H1 (cell line): ENCODE data around the gene CCDC127. TPM values are rescaled to one million over a fixed set of nuclear protein-coding genes. Genes with fewer than 3 reads are reported as not detected.
A peak's percentile ranks its signal among the peaks of the same experiment; 100 is the strongest.

Experiments
- CTCF ChIA-PET: fragments of 300-600 bp; sonication (Branson Sonifier 250); formaldehyde crosslinking; loops from one replicate; lab custom pipeline; 2021; ENCODE audit not compliant: partially characterized antibody; lab: Charles Lee
- POLR2A ChIA-PET: fragments of 300-600 bp; sonication (Branson Sonifier 250); formaldehyde crosslinking; loops from one replicate; lab custom pipeline; 2021; ENCODE audit warnings: inconsistent platforms; ENCODE audit not compliant: partially characterized antibody; lab: Charles Lee
- DNase-seq, 2 experiments: peaks; one replicate each; pipeline versions ENCODE4 v3.0.0 to v3.0.0-alpha.2; 2010 to 2022; ENCODE audit warnings: low spot score in 2 of 2, low read depth in 1 of 2, mixed read lengths in 1 of 2
- FAIRE-seq: peaks from 2 replicates; lab custom pipeline; 2011; peaks lifted over from hg19 to GRCh38; lab: Jason Lieb, UNC
- H2AFZ ChIP-seq: 2 replicates; pipeline ENCODE4 v1.8.1; 2012; ENCODE audit warnings: low read length, inconsistent platforms
- H2AK5ac ChIP-seq: 2 replicates; pipeline ENCODE4 v1.6.1; 2013; ENCODE audit warnings: low read depth, low read length
- H2BK120ac ChIP-seq: replicated peaks from 2 replicates; pipeline ENCODE3; 2013; ENCODE audit warnings: low read depth, low read length, inconsistent platforms
- H2BK12ac ChIP-seq: 2 replicates; pipeline ENCODE4 v1.6.1; 2013; ENCODE audit warnings: low read depth, low read length
- H2BK15ac ChIP-seq: 2 replicates; pipeline ENCODE4 v1.6.1; 2013; ENCODE audit warnings: low read length
- H2BK20ac ChIP-seq: 2 replicates; pipeline ENCODE4 v1.6.1; 2013; ENCODE audit warnings: low read length
- H2BK5ac ChIP-seq: 2 replicates; pipeline ENCODE4 v1.6.1; 2013; ENCODE audit warnings: low read depth, low read length
- H3K14ac ChIP-seq: 2 replicates; pipeline ENCODE4 v1.6.1; 2013; ENCODE audit warnings: inconsistent platforms; ENCODE audit not compliant: insufficient read length
- H3K18ac ChIP-seq: 2 replicates; pipeline ENCODE4 v1.6.1; 2013; ENCODE audit warnings: low read length; ENCODE audit errors: extremely low read depth
- H3K23ac ChIP-seq: 2 replicates; pipeline ENCODE4 v1.6.1; 2013; ENCODE audit warnings: inconsistent platforms; ENCODE audit not compliant: insufficient read length
- H3K23me2 ChIP-seq: 2 replicates; pipeline ENCODE4 v1.6.1; 2013; ENCODE audit warnings: low read depth, low read length
- H3K27ac ChIP-seq: 2 replicates; pipeline ENCODE4 v1.6.1; 2011; ENCODE audit warnings: low read depth, low read length, inconsistent platforms
- H3K27me3 ChIP-seq, 4 experiments: replicated peaks in 1 of 4; 1 replicate in 1 of 4; 2 replicates in 3 of 4; pipeline versions ENCODE4 v1.6.1 to v1.8.1; 2011 to 2013; ENCODE audit warnings: low read length in 3 of 4, mild to moderate bottlenecking in 3 of 4, inconsistent platforms in 2 of 4, mixed read lengths in 2 of 4, moderate library complexity in 1 of 4; ENCODE audit not compliant: control insufficient read depth in 3 of 4, insufficient read depth in 3 of 4; ENCODE audit errors: extremely low read depth in 1 of 4
- H3K36me3 ChIP-seq, 4 experiments: 2 replicates each; pipeline versions ENCODE4 v1.6.1 to v1.8.1; 2011 to 2013; ENCODE audit warnings: mild to moderate bottlenecking in 4 of 4, low read length in 3 of 4, moderate library complexity in 2 of 4, control low read depth in 1 of 4, inconsistent platforms in 1 of 4; ENCODE audit not compliant: insufficient read depth in 4 of 4, control insufficient read depth in 2 of 4
- H3K4ac ChIP-seq: replicated peaks from 2 replicates; pipeline ENCODE3; 2013; ENCODE audit warnings: low read length, low read depth, mixed read lengths, inconsistent platforms; ENCODE audit not compliant: insufficient read length
- H3K4me1 ChIP-seq, 4 experiments: replicated peaks in 1 of 4; 1 replicate in 1 of 4; 2 replicates in 3 of 4; pipeline versions ENCODE4 v1.6.1 to v1.8.1; 2011 to 2013; ENCODE audit warnings: low read length in 3 of 4, inconsistent platforms in 2 of 4, mixed read lengths in 1 of 4; ENCODE audit not compliant: insufficient read depth in 4 of 4, control insufficient read depth in 3 of 4
- H3K4me2 ChIP-seq, 2 experiments: 2 replicates each; pipeline versions ENCODE4 v1.6.1 to v1.8.1; 2011 to 2013; ENCODE audit warnings: low read depth in 2 of 2, low read length in 2 of 2, control low read depth in 1 of 2, inconsistent platforms in 1 of 2, mild to moderate bottlenecking in 1 of 2; ENCODE audit not compliant: insufficient read depth in 1 of 2
- H3K4me3 ChIP-seq, 4 experiments: fragments of 200-600, 300-600 bp in 1 of 4; sonication (generic), shearing (Covaris generic), sonication (Bioruptor Twin) in 1 of 4; 2 replicates each; pipeline versions ENCODE4 v1.5.1 to v1.8.1; 2011 to 2016; ENCODE audit warnings: low read length in 4 of 4, low read depth in 3 of 4, control low read depth in 2 of 4, inconsistent platforms in 2 of 4, mild to moderate bottlenecking in 2 of 4, mixed read lengths in 1 of 4, moderate library complexity in 1 of 4; ENCODE audit not compliant: insufficient read depth in 2 of 4; ENCODE audit errors: extremely low read depth in 1 of 4
- H3K56ac ChIP-seq: replicated peaks from 2 replicates; pipeline ENCODE3; 2013; ENCODE audit warnings: low read depth, mild to moderate bottlenecking, mixed read lengths, low read length, inconsistent platforms; ENCODE audit not compliant: insufficient read length
- H3K79me1 ChIP-seq: 2 replicates; pipeline ENCODE4 v1.6.1; 2013; ENCODE audit warnings: low read depth, low read length, control low read depth
- H3K79me2 ChIP-seq, 2 experiments: 2 replicates each; pipeline versions ENCODE4 v1.6.1 to v1.8.1; 2012 to 2013; ENCODE audit warnings: low read length in 2 of 2, mild to moderate bottlenecking in 2 of 2, inconsistent platforms in 1 of 2; ENCODE audit not compliant: insufficient read depth in 2 of 2, control insufficient read depth in 1 of 2
- H3K9ac ChIP-seq, 4 experiments: replicated peaks in 1 of 4; 1 replicate in 1 of 4; 2 replicates in 3 of 4; pipeline versions ENCODE4 v1.6.1 to v1.8.1; 2011 to 2013; ENCODE audit warnings: low read depth in 3 of 4, low read length in 3 of 4, control low read depth in 2 of 4, mild to moderate bottlenecking in 2 of 4, moderate library complexity in 2 of 4, inconsistent platforms in 1 of 4; ENCODE audit errors: extremely low read depth in 1 of 4
- H3K9me3 ChIP-seq, 2 experiments: 2 replicates each; pipeline versions ENCODE4 v1.6.1 to v1.8.1; 2012 to 2013; ENCODE audit warnings: mild to moderate bottlenecking in 2 of 2, moderate library complexity in 2 of 2, control low read depth in 1 of 2, inconsistent platforms in 1 of 2, low read depth in 1 of 2, low read length in 1 of 2, mixed read lengths in 1 of 2; ENCODE audit not compliant: insufficient read depth in 2 of 2
- H4K20me1 ChIP-seq, 2 experiments: replicated peaks in 1 of 2; 2 replicates each; pipeline versions ENCODE3 to v1.8.1; 2011 to 2013; ENCODE audit warnings: inconsistent platforms in 2 of 2, low read length in 2 of 2, mild to moderate bottlenecking in 1 of 2; ENCODE audit not compliant: insufficient read depth in 2 of 2, control insufficient read depth in 1 of 2
- H4K5ac ChIP-seq: 2 replicates; pipeline ENCODE4 v1.6.1; 2013; ENCODE audit warnings: low read length, low read depth, mixed read lengths, inconsistent platforms; ENCODE audit not compliant: insufficient read length
- H4K8ac ChIP-seq: 2 replicates; pipeline ENCODE4 v1.8.0; 2013; ENCODE audit warnings: mild to moderate bottlenecking, moderate library complexity, low read length, inconsistent platforms; ENCODE audit not compliant: insufficient read depth; ENCODE audit errors: extremely low read depth
- H4K91ac ChIP-seq: replicated peaks from 2 replicates; pipeline ENCODE3; 2013; ENCODE audit warnings: low read length, mixed read lengths, inconsistent platforms; ENCODE audit not compliant: insufficient read length
- MAFK ChIP-seq: IDR thresholded peaks from 2 replicates; pipeline ENCODE4 v1.6.1; 2012; ENCODE audit warnings: low read depth, mild to moderate bottlenecking, improper control_type of control experiment, low read length
- RFX5 ChIP-seq: IDR thresholded peaks from 2 replicates; pipeline ENCODE4 v1.6.1; 2011; ENCODE audit warnings: low read depth, low read length, improper control_type of control experiment, borderline replicate concordance
- SRF ChIP-seq: IDR thresholded peaks from 2 replicates; pipeline ENCODE4 v1.6.1; 2011; ENCODE audit warnings: mild to moderate bottlenecking, low read depth, low read length, moderate library complexity
- ZNF274 ChIP-seq: IDR thresholded peaks from 2 replicates; pipeline ENCODE4 v1.7.0; 2012; ENCODE audit warnings: low read length, borderline replicate concordance; ENCODE audit errors: extremely low read depth
- WGBS, 2 experiments: shearing (Covaris generic) in 1 of 2; methylation state at CpG; one replicate each; pipeline versions ENCODE4 v1.1.6 to v1.1.7; 2013 to 2015; ENCODE audit warnings: low lambda C conversion rate in 2 of 2, mixed read lengths in 2 of 2, inconsistent platforms in 1 of 2, low coverage in 1 of 2, missing lambda C conversion rate in 1 of 2; ENCODE audit not compliant: insufficient replicate concordance in 2 of 2, insufficient coverage in 1 of 2, insufficient read length in 1 of 2; ENCODE audit errors: extremely low coverage in 1 of 2, missing lambda C conversion rate in 1 of 2; 5-methylcytosine and 5-hydroxymethylcytosine counted together
- polyA plus RNA-seq, 7 experiments: library from polyadenylated mRNA; depleted of rRNA in 3 of 7; stranded (reverse) in 5 of 7; unstranded in 2 of 7; fragments of >200 nt in 5 of 7; fragments of 200-250 nt in 2 of 7; gene quantifications; 1 replicate in 5 of 7; 2 replicates in 1 of 7; 4 replicates in 1 of 7; pipeline versions ENCODE4 v1.2.1 to v1.2.3, GENCODE V29; 2011 to 2013; ENCODE audit warnings: missing spikeins in 2 of 7, mixed read lengths in 2 of 7
- total RNA-seq: library from RNA; stranded (reverse); fragmentation: NEBNext Ultra II Directional; extraction: Animal tissue kit (Norgen Biotek cat#: 25700); gene quantifications from 2 replicates; pipeline ENCODE4 v1.2.1, GENCODE V29; 2021

The CCDC127 gene
- total and polyA plus RNA-seq, 2 of the 8 experiments (the other 6 are each of a cell fraction or from before 2014, with no cell fraction given), result 2.9 to 8.0 TPM

- no peak overlapping the region for H3K14ac ChIP-seq
- H4K8ac ChIP-seq, result peak overlapping the region; percentile 25; the same call in 1 of the 2 replicates
- TF ChIP-seq ZNF274, result no peak
- no peak for TF ChIP-seq SRF
- no peak for TF ChIP-seq RFX5
- TF ChIP-seq MAFK, result no peak
- TF ChIP-seq, all 59 proteins: peak for 0
- FAIRE-seq, result no peak
- no peaks in the 10 kb centered on the region for H3K23me2 ChIP-seq
- H3K23ac ChIP-seq, result no peak overlapping the region
- no peaks in the 10 kb centered on the region for H3K27me3 ChIP-seq
- no peak for DNase-seq
- no peak overlapping the region for H4K91ac ChIP-seq
- H3K4me1 ChIP-seq, result peaks cover 0 to 9% (median 5%) of the 10 kb centered on the region in 4 experiments; a peak in 5 of 7 replicates
- H3K4ac ChIP-seq, result no peak overlapping the region
- no peaks in the 10 kb centered on the region; the same call in 1 of the 2 replicates for H3K79me1 ChIP-seq
- POLR2A ChIA-PET, result interaction anchor here (0.8 to 3.1 kb wide), 3 partner anchors 10 to 25 kb away, joined by 4 to 11 read pairs (median 4); partner anchors contain the start of genes CCDC127 and SDHA
- no peak overlapping the region for H2BK12ac ChIP-seq
- H2BK120ac ChIP-seq, result no peak overlapping the region
- no peaks in the 10 kb centered on the region for H3K79me2 ChIP-seq
- WGBS, 2 experiments, result 99% methylated on average over 7 of the region's 17 CpGs; no CpG with 5 or more reads in 1 of the 2 experiments
- no peaks in the 10 kb centered on the region for H3K9me3 ChIP-seq
- H3K9ac ChIP-seq, result no peak overlapping the region
- no peak overlapping the region for H3K27ac ChIP-seq
- no peaks in the 10 kb centered on the region for H3K36me3 ChIP-seq
- no peak overlapping the region for H2BK15ac ChIP-seq
- no peak overlapping the region for H2AK5ac ChIP-seq
- CTCF ChIA-PET, result interaction anchor here (0.7 to 1.9 kb wide), 4 partner anchors 10 to 123 kb away, joined by 3 to 5 read pairs (median 4); no protein-coding TSS in a partner anchor
- no peak overlapping the region for H4K5ac ChIP-seq
- no peak overlapping the region for H2BK20ac ChIP-seq
- H3K18ac ChIP-seq, result no peak overlapping the region
- H3K56ac ChIP-seq, result no peak overlapping the region
- H2AFZ ChIP-seq, result no peak overlapping the region
- H3K4me2 ChIP-seq, result no peak overlapping the region
- peaks cover 0 to 10% of the 10 kb centered on the region in 2 experiments for H4K20me1 ChIP-seq
- H2BK5ac ChIP-seq, result no peak overlapping the region
- no peak overlapping the region for H3K4me3 ChIP-seq
Measured at GRCh38 chr5:192970-193831, 24.8 kb downstream of the CCDC127 start.
